Measurements from ENCODE around the gene N4BP2L1. TPM values are rescaled to one million over a fixed set of nuclear protein-coding genes. Genes with fewer than 3 reads are reported as not detected.

N4BP2L1 gene
- total RNA-seq, 3 donors from 2014 or later (not counting 1 experiment from before 2014, with no cell fraction given), result 52.1 to 82.9 (median 75.4) TPM

DNA sequence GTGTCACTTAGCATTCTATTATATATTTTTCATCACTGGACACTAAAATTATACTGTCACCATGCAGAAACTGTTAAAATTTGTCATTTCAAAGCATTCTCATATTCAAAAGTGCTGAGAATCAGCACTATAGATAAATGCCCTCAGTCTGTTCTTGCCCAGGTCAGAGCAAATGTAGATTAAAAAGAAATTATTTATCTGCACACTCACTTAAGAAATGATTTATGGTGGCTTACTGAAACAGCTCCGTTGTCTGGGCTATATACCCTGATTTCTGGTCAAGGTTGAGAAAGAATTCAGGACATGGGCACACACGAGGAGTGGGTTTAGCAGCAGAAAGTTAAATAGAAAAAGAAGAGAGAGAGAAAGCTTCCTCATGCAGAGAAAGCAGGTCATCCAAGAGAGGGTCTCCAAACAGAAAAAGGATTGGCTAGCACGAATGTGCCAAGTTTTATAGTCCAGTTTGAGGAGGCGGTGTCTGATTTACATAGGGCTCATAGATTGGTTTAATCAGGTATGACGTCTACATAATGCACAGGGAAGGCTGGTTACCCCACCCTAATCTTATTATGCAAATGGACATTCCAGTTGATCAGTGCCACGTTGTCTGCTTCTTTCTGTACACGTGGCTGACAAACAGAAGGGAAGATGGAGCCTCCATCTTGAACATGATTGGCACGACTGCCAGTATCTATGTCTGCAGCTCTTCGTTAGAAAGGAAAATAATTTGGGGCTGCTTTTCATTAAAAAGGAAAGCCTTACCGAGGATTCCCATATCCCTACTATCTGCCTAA lies 47.3 kb upstream of the N4BP2L1 start:
- Histone ChIP-seq H3K27me3 (ENCODE audit: control insufficient read depth, insufficient read depth, low read length) (no peaks in the 10 kb centered on the region), H3K27ac (ENCODE audit: low read length) (no peak overlapping the region), H3K4me1 (ENCODE audit: control insufficient read depth, insufficient read depth, low read length) (no peaks in the 10 kb centered on the region), H3K4me3 (ENCODE audit: low read length) (no peak overlapping the region), H3K36me3 (ENCODE audit: control insufficient read depth, insufficient read depth, low read length) (no peaks in the 10 kb centered on the region), H3K9me3 (ENCODE audit: control insufficient read depth, insufficient read depth, low read length) (no peaks in the 10 kb centered on the region)
- H3K36me3 Mint-ChIP-seq, result no peaks in the 10 kb centered on the region
- WGBS (ENCODE audit: insufficient coverage), result 93% methylated on average over 8 of the region's 10 CpGs
- no peaks in the 10 kb centered on the region for H3K27me3 Mint-ChIP-seq (ENCODE audit: low read depth in 2 of 2)
- H3K27ac Mint-ChIP-seq, result no peak overlapping the region
- DNase-seq (no peak), ATAC-seq (no peak)
- H3K4me1 Mint-ChIP-seq, result peaks cover 0 to 4% of the 10 kb centered on the region in 2 donors
- intact Hi-C loops (cut with micrococcal nuclease), result no loop called here
- H3K4me3 Mint-ChIP-seq, result no peak overlapping the region
- H3K9me3 Mint-ChIP-seq, result no peaks in the 10 kb centered on the region
- no peak for TF ChIP-seq CTCF (IDR thresholded peaks at IDR 0.05)

- H3K4me3 Mint-ChIP-seq, result no peak overlapping the region
- no peak overlapping the region for H3K27ac Mint-ChIP-seq
- ATAC-seq (no peak), DNase-seq (no peak)
- no peaks in the 10 kb centered on the region for H3K36me3 Mint-ChIP-seq
- Histone ChIP-seq H3K4me1 (ENCODE audit: control insufficient read depth, insufficient read depth, low read length) (no peaks in the 10 kb centered on the region), H3K36me3 (ENCODE audit: control insufficient read depth, insufficient read depth, low read length) (no peaks in the 10 kb centered on the region), H3K27me3 (ENCODE audit: control insufficient read depth, insufficient read depth, low read length) (no peaks in the 10 kb centered on the region), H3K27ac (ENCODE audit: low read length) (no peak overlapping the region), H3K9me3 (ENCODE audit: control insufficient read depth, insufficient read depth, low read length) (no peaks in the 10 kb centered on the region), H3K4me3 (ENCODE audit: low read length) (no peak overlapping the region)
- no peaks in the 10 kb centered on the region for H3K27me3 Mint-ChIP-seq (ENCODE audit: low read depth in 2 of 2)
- 88% methylated on average over 1 of the region's 1 CpG for WGBS (ENCODE audit: insufficient coverage)
- no peaks in the 10 kb centered on the region for H3K9me3 Mint-ChIP-seq
- intact Hi-C loops (cut with micrococcal nuclease), result no loop called here
- no peak for TF ChIP-seq CTCF (IDR thresholded peaks at IDR 0.05)
- H3K4me1 Mint-ChIP-seq, result peaks cover 0 to 4% of the 10 kb centered on the region in 2 donors
Observed at GRCh38 chr13:32473650-32474049, 45.7 kb upstream of the N4BP2L1 start.

DNA sequence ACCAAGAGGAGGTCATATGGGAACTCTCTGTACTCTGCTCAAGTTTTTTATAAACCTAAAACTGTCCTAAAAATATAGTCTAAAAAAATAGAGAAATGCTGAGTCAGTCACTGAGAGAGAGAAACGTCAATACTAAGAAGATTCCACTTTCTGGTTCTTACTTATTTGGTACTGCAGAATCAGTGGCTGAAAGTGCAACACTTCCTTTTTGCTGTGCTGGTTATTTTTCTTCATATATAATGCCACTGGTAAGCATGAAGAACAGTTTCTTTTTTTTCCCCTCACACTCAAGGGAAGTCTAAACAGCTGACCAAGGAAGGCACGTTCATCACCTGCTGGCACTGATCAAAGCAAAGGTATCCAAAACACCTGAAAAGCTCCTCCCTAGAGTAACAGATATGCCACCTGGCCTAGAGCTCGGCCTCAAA lies 44.3 kb upstream of the N4BP2L1 start:
- WGBS (ENCODE audit: insufficient coverage), result 28% methylated on average over 3 of the region's 3 CpGs
- H3K27me3 Mint-ChIP-seq (ENCODE audit: low read depth in 2 of 2), result no peaks in the 10 kb centered on the region
- Histone ChIP-seq H3K9me3 (ENCODE audit: control insufficient read depth, insufficient read depth, low read length) (no peaks in the 10 kb centered on the region), H3K4me3 (ENCODE audit: low read length) (no peak overlapping the region), H3K27ac (ENCODE audit: low read length) (no peak overlapping the region), H3K4me1 (ENCODE audit: control insufficient read depth, insufficient read depth, low read length) (no peaks in the 10 kb centered on the region), H3K27me3 (ENCODE audit: control insufficient read depth, insufficient read depth, low read length) (no peaks in the 10 kb centered on the region), H3K36me3 (ENCODE audit: control insufficient read depth, insufficient read depth, low read length) (no peaks in the 10 kb centered on the region)
- DNase-seq, result no peak
- H3K4me3 Mint-ChIP-seq, result no peak overlapping the region
- no peak overlapping the region for H3K27ac Mint-ChIP-seq
- H3K36me3 Mint-ChIP-seq, result no peaks in the 10 kb centered on the region
- no peaks in the 10 kb centered on the region for H3K9me3 Mint-ChIP-seq
- intact Hi-C loops (cut with micrococcal nuclease), result no loop called here
- TF ChIP-seq CTCF (IDR thresholded peaks at IDR 0.05), result no peak
- no peak for ATAC-seq
- peaks cover 0 to 4% of the 10 kb centered on the region in 2 donors for H3K4me1 Mint-ChIP-seq
